Endodermal cell (in vitro differentiated cells): ENCODE data around the gene AOC1. TPM values are rescaled to one million over a fixed set of nuclear protein-coding genes. Genes with fewer than 3 reads are reported as not detected.
A peak's percentile ranks its signal among the peaks of the same experiment; 100 is the strongest.

ENCODE experiments used
- DNase-seq: peaks from one replicate; pipeline ENCODE4 v3.0.0-alpha.2; 2017
- H3K27ac ChIP-seq: 2 replicates; pipeline ENCODE4 v1.5.1; 2013; ENCODE audit warnings: mild to moderate bottlenecking, low read depth, low read length, moderate library complexity
- H3K27me3 ChIP-seq: 2 replicates; pipeline ENCODE4 v1.6.1; 2013; ENCODE audit warnings: mild to moderate bottlenecking, low read length, moderate library complexity; ENCODE audit not compliant: insufficient read depth, control insufficient read depth, poor library complexity, severe bottlenecking
- H3K36me3 ChIP-seq: 2 replicates; pipeline ENCODE4 v1.7.0; 2013; ENCODE audit warnings: mild to moderate bottlenecking, low read length, moderate library complexity; ENCODE audit not compliant: control insufficient read depth, insufficient read depth
- H3K4me1 ChIP-seq: one replicate; pipeline ENCODE4 v1.7.0; 2013; ENCODE audit warnings: low read length; ENCODE audit not compliant: control insufficient read depth, insufficient read depth
- H3K4me3 ChIP-seq: 2 replicates; pipeline ENCODE4 v1.5.1; 2013; ENCODE audit warnings: mild to moderate bottlenecking, low read length, moderate library complexity
- H3K9ac ChIP-seq: 2 replicates; pipeline ENCODE4 v1.6.1; 2013; ENCODE audit warnings: mild to moderate bottlenecking, low read length, moderate library complexity; ENCODE audit not compliant: poor library complexity, severe bottlenecking; ENCODE audit errors: extremely low read depth
- H3K9me3 ChIP-seq: 2 replicates; pipeline ENCODE4 v1.6.1; 2013; ENCODE audit warnings: mild to moderate bottlenecking, low read length, moderate library complexity; ENCODE audit not compliant: control insufficient read depth
- H3K27ac Mint-ChIP-seq: 2 replicates; pipeline ENCODE4 v1.8.0; 2020; ENCODE audit warnings: mixed read lengths
- H3K27me3 Mint-ChIP-seq: 2 replicates; pipeline ENCODE4 v1.8.0; 2021; ENCODE audit warnings: mild to moderate bottlenecking, mixed read lengths; ENCODE audit not compliant: insufficient read depth
- H3K36me3 Mint-ChIP-seq: 2 replicates; pipeline ENCODE4 v1.8.0; 2020; ENCODE audit warnings: low read depth, mixed read lengths
- H3K4me1 Mint-ChIP-seq: 2 replicates; pipeline ENCODE4 v1.8.0; 2020; ENCODE audit warnings: mixed read lengths
- H3K4me3 Mint-ChIP-seq: 2 replicates; pipeline ENCODE4 v1.8.0; 2020; ENCODE audit warnings: mild to moderate bottlenecking, moderate library complexity, mixed read lengths
- H3K9me3 Mint-ChIP-seq: 2 replicates; pipeline ENCODE4 v1.8.0; 2020; ENCODE audit warnings: mild to moderate bottlenecking, mixed read lengths
- WGBS, 2 experiments: methylation state at CpG; one replicate each; pipeline versions ENCODE4 v1.1.5 to v1.1.7; 2013; ENCODE audit warnings: missing lambda C conversion rate in 2 of 2, mixed read lengths in 1 of 2; ENCODE audit not compliant: insufficient coverage in 1 of 2, insufficient read length in 1 of 2; 5-methylcytosine and 5-hydroxymethylcytosine counted together
- long read RNA-seq, 4 experiments: library from polyadenylated mRNA in 2 of 4; library from RNA in 1 of 4; library from capped mRNA in 1 of 4; stranded (forward) in 3 of 4; unstranded in 1 of 4; transcript quantifications; one replicate each; pipeline ENCODE4 v2.0.0, GENCODE V29; 2020 to 2021; ENCODE audit warnings: inconsistent platforms in 1 of 4
- polyA plus RNA-seq, 2 experiments: library from polyadenylated mRNA; stranded (reverse); fragments of 50-300 nt; gene quantifications; one replicate each; pipeline ENCODE4 v1.2.3, GENCODE V29; 2013
- total RNA-seq, 2 donors: library from RNA; stranded (reverse); fragmentation: NEBNext Ultra II Directional in 1 of 2; extraction: Animal tissue kit (Norgen Biotek cat#: 25700) in 1 of 2; gene quantifications; 2 replicates in 1 of 2; 3 replicates in 1 of 2; pipeline ENCODE4 v1.2.1, GENCODE V29; 2021
- TF ChIP-seq, protein P1 (sequence below): fragments of 200-600 bp; sonication (generic); conservative IDR thresholded peaks from 2 replicates; pipeline ENCODE4 v1.5.0; 2021; ENCODE audit warnings: antibody characterized with exemption, mild to moderate bottlenecking

The AOC1 gene, protein sequence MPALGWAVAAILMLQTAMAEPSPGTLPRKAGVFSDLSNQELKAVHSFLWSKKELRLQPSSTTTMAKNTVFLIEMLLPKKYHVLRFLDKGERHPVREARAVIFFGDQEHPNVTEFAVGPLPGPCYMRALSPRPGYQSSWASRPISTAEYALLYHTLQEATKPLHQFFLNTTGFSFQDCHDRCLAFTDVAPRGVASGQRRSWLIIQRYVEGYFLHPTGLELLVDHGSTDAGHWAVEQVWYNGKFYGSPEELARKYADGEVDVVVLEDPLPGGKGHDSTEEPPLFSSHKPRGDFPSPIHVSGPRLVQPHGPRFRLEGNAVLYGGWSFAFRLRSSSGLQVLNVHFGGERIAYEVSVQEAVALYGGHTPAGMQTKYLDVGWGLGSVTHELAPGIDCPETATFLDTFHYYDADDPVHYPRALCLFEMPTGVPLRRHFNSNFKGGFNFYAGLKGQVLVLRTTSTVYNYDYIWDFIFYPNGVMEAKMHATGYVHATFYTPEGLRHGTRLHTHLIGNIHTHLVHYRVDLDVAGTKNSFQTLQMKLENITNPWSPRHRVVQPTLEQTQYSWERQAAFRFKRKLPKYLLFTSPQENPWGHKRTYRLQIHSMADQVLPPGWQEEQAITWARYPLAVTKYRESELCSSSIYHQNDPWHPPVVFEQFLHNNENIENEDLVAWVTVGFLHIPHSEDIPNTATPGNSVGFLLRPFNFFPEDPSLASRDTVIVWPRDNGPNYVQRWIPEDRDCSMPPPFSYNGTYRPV
- not detected for total RNA-seq
- not detected for polyA plus RNA-seq (2013, experiment 1 of 2)
- polyA plus RNA-seq (2013, experiment 2 of 2) = not detected
- long read RNA-seq, experiment 1 = 0 reads
- long read RNA-seq, experiment 2 = 0 reads
- long read RNA-seq, experiment 3 = 0 reads
- long read RNA-seq, experiment 4 = 0 reads

DNA sequence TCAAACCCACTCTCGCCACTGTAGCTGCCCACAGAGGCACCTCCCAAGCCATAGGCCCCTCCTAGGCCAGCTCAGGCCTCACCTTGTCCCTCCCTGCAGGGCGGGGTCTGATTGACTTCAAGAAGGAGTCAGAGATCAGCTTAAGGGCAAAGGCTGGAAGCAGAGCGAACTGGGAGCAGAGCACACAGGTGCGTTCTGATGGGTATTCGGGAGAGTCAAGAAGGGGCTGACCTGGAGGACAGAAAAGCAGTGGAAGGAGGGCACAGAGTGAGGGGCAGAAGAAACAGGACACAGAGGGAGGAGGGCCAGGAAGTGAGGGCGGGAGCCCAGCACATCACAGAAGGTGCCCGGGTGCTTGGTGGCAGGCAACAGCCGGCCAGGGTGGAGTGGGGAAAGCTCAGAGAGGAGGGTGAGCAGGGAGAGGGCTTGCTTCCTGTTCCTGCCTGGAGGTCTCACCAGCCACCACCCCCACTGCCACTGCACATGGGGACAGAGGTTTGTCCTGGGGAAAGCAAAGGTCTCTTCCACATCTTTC, at the start of gene AOC1:
Gene AOC1, plus strand, starts transcription at position 147 of the 535 bp plus-strand sequence. CDS start 3,954 bp downstream, outside the sequence.
- H3K9me3 Mint-ChIP-seq = no peaks in the 10 kb centered on the region
- peak; percentile 66 for DNase-seq
- peaks cover 12% of the 10 kb centered on the region for H3K27me3 Mint-ChIP-seq
- 78 to 80% methylated on average over 4 to 8 of the region's 8 CpGs for WGBS, 2 experiments
- peaks cover 2% of the 10 kb centered on the region for H3K4me1 Mint-ChIP-seq
- Histone ChIP-seq H3K27me3 (peaks cover 6% of the 10 kb centered on the region), H3K9me3 (no peaks in the 10 kb centered on the region), H3K36me3 (no peaks in the 10 kb centered on the region), H3K4me1 (no peaks in the 10 kb centered on the region), H3K27ac (no peak within 1 kb of the TSS), H3K4me3 (no peak within 1 kb of the TSS), H3K9ac (no peak within 1 kb of the TSS)
- no peak within 1 kb of the TSS for H3K4me3 Mint-ChIP-seq
- no peaks in the 10 kb centered on the region for H3K36me3 Mint-ChIP-seq
- H3K27ac Mint-ChIP-seq = no peak within 1 kb of the TSS
- TF ChIP-seq, protein P1, sequence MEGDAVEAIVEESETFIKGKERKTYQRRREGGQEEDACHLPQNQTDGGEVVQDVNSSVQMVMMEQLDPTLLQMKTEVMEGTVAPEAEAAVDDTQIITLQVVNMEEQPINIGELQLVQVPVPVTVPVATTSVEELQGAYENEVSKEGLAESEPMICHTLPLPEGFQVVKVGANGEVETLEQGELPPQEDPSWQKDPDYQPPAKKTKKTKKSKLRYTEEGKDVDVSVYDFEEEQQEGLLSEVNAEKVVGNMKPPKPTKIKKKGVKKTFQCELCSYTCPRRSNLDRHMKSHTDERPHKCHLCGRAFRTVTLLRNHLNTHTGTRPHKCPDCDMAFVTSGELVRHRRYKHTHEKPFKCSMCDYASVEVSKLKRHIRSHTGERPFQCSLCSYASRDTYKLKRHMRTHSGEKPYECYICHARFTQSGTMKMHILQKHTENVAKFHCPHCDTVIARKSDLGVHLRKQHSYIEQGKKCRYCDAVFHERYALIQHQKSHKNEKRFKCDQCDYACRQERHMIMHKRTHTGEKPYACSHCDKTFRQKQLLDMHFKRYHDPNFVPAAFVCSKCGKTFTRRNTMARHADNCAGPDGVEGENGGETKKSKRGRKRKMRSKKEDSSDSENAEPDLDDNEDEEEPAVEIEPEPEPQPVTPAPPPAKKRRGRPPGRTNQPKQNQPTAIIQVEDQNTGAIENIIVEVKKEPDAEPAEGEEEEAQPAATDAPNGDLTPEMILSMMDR = no peak

DNA sequence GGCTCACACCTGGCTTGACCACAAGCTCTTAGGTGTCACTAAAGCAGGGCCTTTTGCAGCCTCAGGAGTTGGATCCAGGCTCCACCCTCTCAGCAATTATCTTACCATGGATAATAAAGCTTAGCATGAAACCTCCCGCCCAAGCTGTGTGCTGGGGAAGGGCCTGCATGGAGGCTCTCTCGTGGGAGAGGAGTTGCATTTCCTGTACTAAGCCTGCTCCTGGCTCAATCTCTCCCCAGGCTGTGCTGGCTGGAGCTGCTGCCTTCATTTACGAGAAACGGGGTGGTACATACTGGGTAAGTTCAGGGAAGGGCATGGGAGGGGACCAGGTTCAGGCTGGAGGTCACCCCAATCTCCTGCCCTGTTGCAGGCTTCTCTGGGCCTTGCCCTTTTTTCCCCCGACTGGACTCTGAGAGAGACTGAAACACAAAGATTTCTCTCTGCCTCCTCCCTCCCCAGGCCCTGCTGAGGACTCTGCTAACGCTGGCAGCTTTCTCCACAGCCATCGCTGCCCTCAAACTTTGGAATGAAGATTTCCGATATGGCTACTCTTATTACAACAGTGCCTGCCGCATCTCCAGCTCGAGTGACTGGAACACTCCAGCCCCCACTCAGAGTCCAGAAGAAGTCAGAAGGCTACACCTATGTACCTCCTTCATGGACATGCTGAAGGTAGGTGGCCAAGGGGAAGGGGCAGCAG, 49.0 kb upstream of the AOC1 start:
- peaks cover 74% of the 10 kb centered on the region for H3K27me3 Mint-ChIP-seq
- no peaks in the 10 kb centered on the region for H3K36me3 Mint-ChIP-seq
- no peak overlapping the region for H3K4me3 Mint-ChIP-seq
- H3K9me3 Mint-ChIP-seq = peaks cover 18% of the 10 kb centered on the region
- peaks cover 15% of the 10 kb centered on the region for H3K9me3 ChIP-seq
- TF ChIP-seq, protein P1 = no peak
- no peak overlapping the region for H3K9ac ChIP-seq
- H3K4me1 ChIP-seq = no peaks in the 10 kb centered on the region
- no peak overlapping the region for H3K4me3 ChIP-seq
- WGBS, 2 experiments = 83 to 85% methylated on average over 4 to 10 of the region's 10 CpGs
- no peak overlapping the region for H3K27ac Mint-ChIP-seq
- peaks cover 72% of the 10 kb centered on the region for H3K27me3 ChIP-seq
- peak; percentile 38 for DNase-seq
- H3K4me1 Mint-ChIP-seq = peaks cover 4% of the 10 kb centered on the region
- H3K27ac ChIP-seq = no peak overlapping the region
- H3K36me3 ChIP-seq = no peaks in the 10 kb centered on the region

DNA sequence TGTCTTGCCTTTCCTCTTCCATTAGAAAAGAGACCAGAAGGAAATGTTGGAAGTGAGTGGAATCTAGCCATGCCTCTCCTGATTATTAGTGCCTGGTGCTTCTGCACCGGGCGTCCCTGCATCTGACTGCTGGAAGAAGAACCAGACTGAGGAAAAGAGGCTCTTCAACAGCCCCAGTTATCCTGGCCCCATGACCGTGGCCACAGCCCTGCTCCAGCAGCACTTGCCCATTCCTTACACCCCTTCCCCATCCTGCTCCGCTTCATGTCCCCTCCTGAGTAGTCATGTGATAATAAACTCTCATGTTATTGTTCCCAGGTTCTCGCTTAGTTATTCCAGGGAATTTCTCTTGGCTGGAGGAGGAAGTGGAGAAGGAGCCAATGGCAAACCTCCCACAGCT, 47.5 kb upstream of the AOC1 start:
- Histone ChIP-seq H3K27me3 (peaks cover 57% of the 10 kb centered on the region), H3K4me1 (no peaks in the 10 kb centered on the region), H3K9me3 (peaks cover 10% of the 10 kb centered on the region), H3K9ac (no peak overlapping the region), H3K4me3 (no peak overlapping the region), H3K27ac (no peak overlapping the region), H3K36me3 (no peaks in the 10 kb centered on the region)
- Mint-ChIP-seq H3K4me3 (no peak overlapping the region), H3K27me3 (peaks cover 64% of the 10 kb centered on the region), H3K4me1 (no peaks in the 10 kb centered on the region), H3K9me3 (peaks cover 17% of the 10 kb centered on the region), H3K36me3 (no peaks in the 10 kb centered on the region), H3K27ac (no peak overlapping the region)
- DNase-seq = no peak
- WGBS, 2 experiments = 88 to 94% methylated on average over 2 to 5 of the region's 5 CpGs
- TF ChIP-seq, protein P1 = no peak
